Cardiac muscle cell (in vitro differentiated cells and primary cell): ENCODE results near the gene SYT1. TPM values are rescaled to one million over a fixed set of nuclear protein-coding genes. Genes with fewer than 3 reads are reported as not detected.

Experiments used
- DNase-seq, 2 donors: peaks; one replicate each; pipeline versions ENCODE4 v3.0.0 to v3.0.0-alpha.2; 2010 to 2017; ENCODE audit warnings: low read depth in 1 of 2, low spot score in 1 of 2
- H3K27ac ChIP-seq: fragments of 200-600 bp; sonication (generic); 2 replicates; pipeline ENCODE4 v1.5.1; 2016
- H3K27me3 ChIP-seq: fragments of 200-600 bp; sonication (generic); 2 replicates; pipeline ENCODE4 v1.6.0; 2016; ENCODE audit warnings: control low read depth
- H3K36me3 ChIP-seq: fragments of 200-600 bp; sonication (generic); 2 replicates; pipeline ENCODE4 v1.5.1; 2016; ENCODE audit warnings: control low read depth
- H3K4me1 ChIP-seq: fragments of 200-600 bp; sonication (generic); 2 replicates; pipeline ENCODE4 v1.8.1; 2017; ENCODE audit warnings: low read depth, mild to moderate bottlenecking, mixed run types
- H3K4me3 ChIP-seq: fragments of 200-600 bp; sonication (generic); 2 replicates; pipeline ENCODE4 v1.5.1; 2016; ENCODE audit warnings: mild to moderate bottlenecking
- H3K9me3 ChIP-seq: fragments of 200-600 bp; sonication (generic); 2 replicates; pipeline ENCODE4 v1.5.1; 2017; ENCODE audit warnings: low read depth, mild to moderate bottlenecking, control low read depth
- CTCF ChIP-seq: IDR thresholded peaks from 2 replicates; pipeline ENCODE4 v1.5.1; 2012; ENCODE audit warnings: low read depth, mild to moderate bottlenecking, low read length
- polyA plus RNA-seq: library from polyadenylated mRNA; unstranded; fragments of >200 nt; fragmentation: Nextera tagmentation; extraction: Ambion mirVana; gene quantifications from 2 replicates; pipeline ENCODE4 v1.2.1, GENCODE V29; 2016
- total RNA-seq: library from RNA; depleted of rRNA; stranded (reverse); fragments of >200 nt; gene quantifications from 2 replicates; pipeline ENCODE4 v1.2.3, GENCODE V29; 2016

SYT1 gene
- total and polyA plus RNA-seq, 2 experiments from 2014 or later, result 0.50 to 0.66 TPM

- H3K36me3 ChIP-seq, result no peaks in the 10 kb centered on the region
- H3K27ac ChIP-seq, result no peak overlapping the region
- no peaks in the 10 kb centered on the region for H3K9me3 ChIP-seq
- no peak overlapping the region for H3K4me3 ChIP-seq
- no peak for DNase-seq
- H3K27me3 ChIP-seq, result no peaks in the 10 kb centered on the region
- H3K4me1 ChIP-seq, result no peaks in the 10 kb centered on the region
- TF ChIP-seq CTCF, result no peak
These were observed 206.9 kb downstream of the SYT1 start for GRCh38 chr12:79071498-79071897.

- no peak overlapping the region for H3K27ac ChIP-seq
- DNase-seq, result no peak
- H3K4me3 ChIP-seq, result no peak overlapping the region
- no peaks in the 10 kb centered on the region for H3K9me3 ChIP-seq
- H3K27me3 ChIP-seq, result no peaks in the 10 kb centered on the region
- no peaks in the 10 kb centered on the region for H3K4me1 ChIP-seq
- no peaks in the 10 kb centered on the region for H3K36me3 ChIP-seq
- TF ChIP-seq CTCF, result no peak
These were observed 208.9 kb downstream of the SYT1 start for GRCh38 chr12:79073506-79073905.

DNA sequence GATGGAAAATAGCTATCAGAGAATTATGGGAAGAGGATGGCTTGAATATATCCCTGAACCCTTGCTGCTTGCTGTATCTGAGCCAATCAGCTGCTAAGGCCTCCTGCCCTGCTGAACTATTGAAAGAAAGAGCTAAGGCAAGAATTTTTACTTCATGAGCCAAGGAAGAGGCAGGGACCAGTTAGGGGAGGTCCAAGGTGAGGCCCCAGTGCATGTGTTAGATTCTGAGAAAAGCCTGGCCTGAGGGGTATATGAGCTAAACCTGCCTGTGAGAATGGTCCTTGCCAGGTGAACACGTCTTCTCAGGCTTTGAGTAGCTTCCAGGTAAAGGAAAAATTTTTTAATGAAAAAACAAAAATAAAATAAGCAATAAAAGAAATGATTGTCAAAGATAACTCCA, 218.0 kb downstream of the SYT1 start:
- no peak overlapping the region for H3K27ac ChIP-seq
- no peaks in the 10 kb centered on the region for H3K36me3 ChIP-seq
- H3K9me3 ChIP-seq, result no peaks in the 10 kb centered on the region
- TF ChIP-seq CTCF, result no peak
- DNase-seq, result no peak
- no peak overlapping the region for H3K4me3 ChIP-seq
- no peaks in the 10 kb centered on the region for H3K27me3 ChIP-seq
- no peaks in the 10 kb centered on the region for H3K4me1 ChIP-seq

- Histone ChIP-seq H3K4me1 (no peaks in the 10 kb centered on the region), H3K9me3 (no peaks in the 10 kb centered on the region), H3K27me3 (no peaks in the 10 kb centered on the region), H3K36me3 (no peaks in the 10 kb centered on the region), H3K4me3 (no peak overlapping the region), H3K27ac (no peak overlapping the region)
- TF ChIP-seq CTCF, result no peak
- peak in 1 of 2 donors; percentile 2 for DNase-seq
These were observed 218.6 kb downstream of the SYT1 start for GRCh38 chr12:79083181-79083580.

- Histone ChIP-seq H3K9me3 (no peaks in the 10 kb centered on the region), H3K4me1 (no peaks in the 10 kb centered on the region), H3K4me3 (no peak overlapping the region), H3K36me3 (no peaks in the 10 kb centered on the region), H3K27me3 (no peaks in the 10 kb centered on the region), H3K27ac (no peak overlapping the region)
- no peak for DNase-seq
- no peak for TF ChIP-seq CTCF
These were observed 220.6 kb downstream of the SYT1 start for GRCh38 chr12:79085106-79085682.
